CD4-positive, alpha-beta T cell (primary cell): ENCODE measurements around the gene CCNO. TPM values are rescaled to one million over a fixed set of nuclear protein-coding genes. Genes with fewer than 3 reads are reported as not detected.

Source experiments
- ATAC-seq: fragments of 200-7000 bp; cut with Tn5 transposase; one replicate; pipeline ENCODE4 v1.10.0; 2022; ENCODE audit warnings: mild to moderate bottlenecking; ENCODE audit not compliant: poor library complexity
- CTCF ChIA-PET: fragments of 350-600 bp; sonication (Branson Sonifier 250); formaldehyde crosslinking; loops from one replicate; lab custom pipeline; 2021; ENCODE audit warnings: antibody characterized with exemption, inconsistent platforms; lab: Charles Lee
- POLR2A ChIA-PET: fragments of 350-600 bp; sonication (Branson Sonifier 250); formaldehyde crosslinking; loops from one replicate; lab custom pipeline; 2021; ENCODE audit warnings: antibody characterized with exemption, inconsistent platforms; lab: Charles Lee
- DNase-seq, 14 experiments: peaks; one replicate each; pipeline ENCODE4 v3.0.0-alpha.2; 2013 to 2020; ENCODE audit warnings: mixed read lengths in 2 of 14
- H3K27ac ChIP-seq, 2 donors: one replicate each; pipeline versions ENCODE4 v1.5.1 to v1.7.0; 2013; ENCODE audit warnings: low read length in 2 of 2, low read depth in 1 of 2, mild to moderate bottlenecking in 1 of 2
- H3K27me3 ChIP-seq, 2 experiments: 1 replicate in 1 of 2; 2 replicates in 1 of 2; pipeline versions ENCODE4 v1.6.1 to v1.7.0; 2013; ENCODE audit warnings: low read length in 2 of 2, control low read depth in 1 of 2, mild to moderate bottlenecking in 1 of 2, moderate library complexity in 1 of 2; ENCODE audit not compliant: insufficient read depth in 2 of 2, control insufficient read depth in 1 of 2
- H3K36me3 ChIP-seq: one replicate; pipeline ENCODE4 v1.6.1; 2013; ENCODE audit warnings: low read length, control low read depth; ENCODE audit not compliant: insufficient read depth
- H3K4me1 ChIP-seq: one replicate; pipeline ENCODE4 v1.6.1; 2013; ENCODE audit warnings: low read length, control low read depth; ENCODE audit not compliant: insufficient read depth
- H3K4me3 ChIP-seq: one replicate; pipeline ENCODE4 v1.5.1; 2013; ENCODE audit warnings: mild to moderate bottlenecking, low read length, moderate library complexity
- H3K9me3 ChIP-seq, 2 experiments: 1 replicate in 1 of 2; 2 replicates in 1 of 2; pipeline versions ENCODE4 v1.6.1 to v1.7.0; 2013; ENCODE audit warnings: low read length in 2 of 2, mild to moderate bottlenecking in 2 of 2, control low read depth in 1 of 2, moderate library complexity in 1 of 2; ENCODE audit not compliant: control insufficient read depth in 1 of 2, insufficient read depth in 1 of 2
- H3K27ac Mint-ChIP-seq: one replicate; pipeline ENCODE4 v1.8.0; 2020; ENCODE audit warnings: mixed read lengths
- H3K27me3 Mint-ChIP-seq: one replicate; pipeline ENCODE4 v1.8.0; 2021; ENCODE audit warnings: mixed read lengths
- H3K36me3 Mint-ChIP-seq: one replicate; pipeline ENCODE4 v1.8.0; 2021; ENCODE audit warnings: low read depth, mixed read lengths
- H3K4me1 Mint-ChIP-seq: one replicate; pipeline ENCODE4 v1.8.0; 2021; ENCODE audit warnings: low read depth, mixed read lengths
- H3K4me3 Mint-ChIP-seq: one replicate; pipeline ENCODE4 v1.8.0; 2020; ENCODE audit warnings: mild to moderate bottlenecking, mixed read lengths
- H3K9me3 Mint-ChIP-seq: one replicate; pipeline ENCODE4 v1.8.0; 2020; ENCODE audit warnings: mixed read lengths
- CTCF ChIP-seq: fragments of 200-600 bp; IDR thresholded peaks from one replicate; pipeline ENCODE4 v1.8.0; 2022; ENCODE audit warnings: antibody characterized with exemption, mild to moderate bottlenecking
- intact Hi-C, 2 experiments: fragments of 100-400 bp; cut with DNase I in 1 of 2; cut with micrococcal nuclease in 1 of 2; formaldehyde crosslinking; loops; one replicate each; pipeline versions ENCODE4 v1.15.1 to v1.9.0; 2023 to 2025; cut with DNase I, micrococcal nuclease
- total RNA-seq, 174 experiments: library from RNA in 2 of 174; stranded (reverse) in 2 of 174; gene quantifications; one replicate each; pipeline ENCODE4 v1.2.3 and lab custom pipeline; 2021 to 2026

CCNO gene
- total RNA-seq, 2 experiments from 2014 or later, result not detected

DNA sequence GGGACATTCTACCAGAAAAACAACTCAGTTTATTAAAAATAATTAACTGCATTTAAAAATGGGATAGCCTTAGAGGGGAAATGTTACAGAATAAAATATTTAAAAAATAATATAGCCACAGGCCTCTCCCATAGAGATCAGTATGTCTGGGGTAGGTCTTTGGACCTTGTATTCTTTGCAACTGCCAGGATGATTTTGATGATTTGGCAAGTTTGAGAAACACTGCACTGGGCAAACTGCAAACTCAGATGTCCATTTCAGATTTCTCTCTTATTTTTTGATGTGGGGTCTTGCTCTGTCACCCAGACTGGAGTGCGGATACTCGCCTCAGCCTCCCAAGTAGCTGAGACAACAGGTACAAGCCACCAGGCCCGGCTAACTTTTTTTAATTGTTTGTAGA lies 24.9 kb upstream of the CCNO start:
- intact Hi-C loops, result no loop called here
- Histone ChIP-seq H3K9me3 (no peaks in the 10 kb centered on the region), H3K4me1 (no peaks in the 10 kb centered on the region), H3K27ac (no peak overlapping the region), H3K27me3 (no peaks in the 10 kb centered on the region), H3K36me3 (peaks cover 57% of the 10 kb centered on the region), H3K4me3 (no peak overlapping the region)
- H3K9me3 Mint-ChIP-seq, result no peaks in the 10 kb centered on the region
- ChIA-PET POLR2A (no interaction called here), CTCF (no interaction called here)
- ATAC-seq (no peak), DNase-seq (no peak)
- TF ChIP-seq CTCF, result no peak
- H3K27ac Mint-ChIP-seq, result no peak overlapping the region
- H3K4me3 Mint-ChIP-seq, result no peak overlapping the region
- no peaks in the 10 kb centered on the region for H3K4me1 Mint-ChIP-seq
- peaks cover 83% of the 10 kb centered on the region for H3K36me3 Mint-ChIP-seq
- no peaks in the 10 kb centered on the region for H3K27me3 Mint-ChIP-seq

- H3K27ac ChIP-seq, result no peak overlapping the region
- no peak overlapping the region for H3K4me3 Mint-ChIP-seq
- no peak for ATAC-seq
- CTCF ChIA-PET, result no interaction called here
- H3K9me3 ChIP-seq, result no peaks in the 10 kb centered on the region
- no peak for DNase-seq
- peaks cover 53% of the 10 kb centered on the region for H3K36me3 Mint-ChIP-seq
- no peak overlapping the region for H3K4me3 ChIP-seq
- intact Hi-C loops, result no loop called here
- no peaks in the 10 kb centered on the region for H3K27me3 ChIP-seq
- peaks cover 34% of the 10 kb centered on the region for H3K36me3 ChIP-seq
- POLR2A ChIA-PET, result no interaction called here
- no peak overlapping the region for H3K27ac Mint-ChIP-seq
- H3K4me1 Mint-ChIP-seq, result no peaks in the 10 kb centered on the region
- no peaks in the 10 kb centered on the region for H3K4me1 ChIP-seq
- no peaks in the 10 kb centered on the region for H3K9me3 Mint-ChIP-seq
- TF ChIP-seq CTCF, result no peak
- H3K27me3 Mint-ChIP-seq, result no peaks in the 10 kb centered on the region
Observed at GRCh38 chr5:55254802-55255201, 21.4 kb upstream of the CCNO start.

GRCh38 chr5:55250064-55250463 lies 16.7 kb upstream of the CCNO start:
- no peak overlapping the region for H3K4me3 Mint-ChIP-seq
- no peak overlapping the region for H3K27ac ChIP-seq
- H3K27ac Mint-ChIP-seq, result no peak overlapping the region
- H3K9me3 Mint-ChIP-seq, result peaks cover 7% of the 10 kb centered on the region
- DNase-seq, result no peak
- POLR2A ChIA-PET, result no interaction called here
- H3K4me1 Mint-ChIP-seq, result no peaks in the 10 kb centered on the region
- intact Hi-C loops, result no loop called here
- CTCF ChIA-PET, result interaction anchor here (2.0 kb wide), 1 partner anchor 8 kb away, joined by 5 read pairs; no protein-coding TSS in a partner anchor
- no peak for ATAC-seq
- no peaks in the 10 kb centered on the region for H3K4me1 ChIP-seq
- peaks cover 9% of the 10 kb centered on the region for H3K36me3 Mint-ChIP-seq
- H3K9me3 ChIP-seq, result peaks cover 4 to 12% of the 10 kb centered on the region in 2 experiments
- H3K27me3 Mint-ChIP-seq, result no peaks in the 10 kb centered on the region
- no peak overlapping the region for H3K4me3 ChIP-seq
- peaks cover 2% of the 10 kb centered on the region for H3K36me3 ChIP-seq
- no peak for TF ChIP-seq CTCF
- H3K27me3 ChIP-seq, result peaks cover 0 to 4% of the 10 kb centered on the region in 2 experiments
